ENCODE measurements around the gene CPLANE2. TPM values are rescaled to one million over a fixed set of nuclear protein-coding genes. Genes with fewer than 3 reads are reported as not detected.
"Not testable (repeated sequence)": the region's sequence is repeated elsewhere in the genome, so short reads cannot be mapped to it uniquely, and the experiment has no call there.

CPLANE2 gene
- total RNA-seq, 1 donor from 2014 or later: 5.1 TPM

GRCh38 chr1:16248603-16249516, 11.9 kb upstream of the CPLANE2 start:
- Mint-ChIP-seq H3K27ac (peak overlapping the region; percentile 66), H3K4me3 (no peak overlapping the region), H3K36me3 (ENCODE audit: low read depth) (peaks cover 51% of the 10 kb centered on the region), H3K9me3 (no peaks in the 10 kb centered on the region), H3K4me1 (peaks cover 25% of the 10 kb centered on the region), H3K27me3 (no peaks in the 10 kb centered on the region)
- TF ChIP-seq CTCF (IDR thresholded peaks at IDR 0.05): no peak
- ATAC-seq (ENCODE audit: low read depth): peak; percentile 64
- CTCF ChIA-PET: interaction anchor here (3.0 kb wide), 1 partner anchor 170 kb away, joined by 11 read pairs; no protein-coding TSS in a partner anchor
- DNase-seq: no peak
- POLR2A ChIA-PET: interaction anchor here (0.7 to 1.0 kb wide), 3 partner anchors 11 to 119 kb away, joined by 3 to 5 read pairs (median 3); no protein-coding TSS in a partner anchor
- intact Hi-C loops (cut with micrococcal nuclease): no loop called here

GRCh38 chr1:16248007-16248436, 11.0 kb upstream of the CPLANE2 start:
- peaks cover 42% of the 10 kb centered on the region for H3K36me3 Mint-ChIP-seq (ENCODE audit: low read depth)
- CTCF ChIA-PET: interaction anchor here (1.0 to 3.0 kb wide), 2 partner anchors 166 to 169 kb away, joined by 3 to 11 read pairs; no protein-coding TSS in a partner anchor
- peaks cover 25% of the 10 kb centered on the region for H3K4me1 Mint-ChIP-seq
- DNase-seq (no peak), ATAC-seq (ENCODE audit: low read depth) (no peak)
- H3K4me3 Mint-ChIP-seq: no peak overlapping the region
- no peaks in the 10 kb centered on the region for H3K27me3 Mint-ChIP-seq
- no peaks in the 10 kb centered on the region for H3K9me3 Mint-ChIP-seq
- no peak overlapping the region for H3K27ac Mint-ChIP-seq
- TF ChIP-seq CTCF (IDR thresholded peaks at IDR 0.05): no peak
- intact Hi-C loops (cut with micrococcal nuclease): no loop called here
- POLR2A ChIA-PET: interaction anchor here (0.7 kb wide), 1 partner anchor 120 kb away, joined by 3 read pairs; no protein-coding TSS in a partner anchor

DNA sequence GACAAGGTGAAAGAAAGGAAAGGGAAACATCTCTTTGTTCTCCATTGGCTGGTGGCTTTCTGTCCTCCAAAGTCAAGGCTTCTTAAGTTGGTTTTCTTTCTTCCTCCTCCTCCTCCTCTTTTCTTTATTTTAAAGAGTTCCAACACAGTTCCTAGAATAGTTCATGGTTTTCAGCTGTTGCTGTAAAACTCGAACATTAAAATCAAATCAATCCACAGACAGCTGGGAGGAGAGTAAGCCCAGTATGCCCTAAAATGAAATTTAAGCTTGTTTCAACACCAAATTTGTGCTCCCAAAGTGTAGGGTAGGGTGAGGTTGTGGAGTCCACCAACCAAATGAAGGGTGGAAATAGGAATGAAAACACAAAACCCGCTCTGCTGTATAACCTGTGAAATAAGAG, 10.5 kb upstream of the CPLANE2 start:
- ATAC-seq (ENCODE audit: low read depth) (no peak), DNase-seq (no peak)
- peaks cover 37% of the 10 kb centered on the region for H3K36me3 Mint-ChIP-seq (ENCODE audit: low read depth)
- POLR2A ChIA-PET: interaction anchor here (0.8 kb wide), 1 partner anchor 10 kb away, joined by 3 read pairs; the partner anchor contains the start of gene CPLANE2
- peaks cover 25% of the 10 kb centered on the region for H3K4me1 Mint-ChIP-seq
- no peaks in the 10 kb centered on the region for H3K27me3 Mint-ChIP-seq
- TF ChIP-seq CTCF (IDR thresholded peaks at IDR 0.05): no peak
- H3K4me3 Mint-ChIP-seq: no peak overlapping the region
- no peak overlapping the region for H3K27ac Mint-ChIP-seq
- CTCF ChIA-PET: interaction anchor here (1.0 to 3.0 kb wide), 2 partner anchors 165 to 168 kb away, joined by 3 to 11 read pairs; no protein-coding TSS in a partner anchor
- no peaks in the 10 kb centered on the region for H3K9me3 Mint-ChIP-seq
- intact Hi-C loops (cut with micrococcal nuclease): no loop called here

GRCh38 chr1:16246961-16247360, 10.0 kb upstream of the CPLANE2 start:
- ATAC-seq (ENCODE audit: low read depth) (no peak), DNase-seq (no peak)
- ChIA-PET CTCF (interaction anchor here (3.0 kb wide), 1 partner anchor 168 kb away, joined by 11 read pairs; no protein-coding TSS in a partner anchor), POLR2A (interaction anchor here (0.8 kb wide), 1 partner anchor 9 kb away, joined by 3 read pairs; the partner anchor contains the start of gene CPLANE2)
- no peaks in the 10 kb centered on the region for H3K27me3 Mint-ChIP-seq
- no peak for TF ChIP-seq CTCF (IDR thresholded peaks at IDR 0.05)
- H3K9me3 Mint-ChIP-seq: no peaks in the 10 kb centered on the region
- intact Hi-C loops (cut with micrococcal nuclease): no loop called here
- no peak overlapping the region for H3K4me3 Mint-ChIP-seq
- peaks cover 25% of the 10 kb centered on the region for H3K4me1 Mint-ChIP-seq
- H3K27ac Mint-ChIP-seq: no peak overlapping the region
- H3K36me3 Mint-ChIP-seq (ENCODE audit: low read depth): peaks cover 33% of the 10 kb centered on the region

DNA sequence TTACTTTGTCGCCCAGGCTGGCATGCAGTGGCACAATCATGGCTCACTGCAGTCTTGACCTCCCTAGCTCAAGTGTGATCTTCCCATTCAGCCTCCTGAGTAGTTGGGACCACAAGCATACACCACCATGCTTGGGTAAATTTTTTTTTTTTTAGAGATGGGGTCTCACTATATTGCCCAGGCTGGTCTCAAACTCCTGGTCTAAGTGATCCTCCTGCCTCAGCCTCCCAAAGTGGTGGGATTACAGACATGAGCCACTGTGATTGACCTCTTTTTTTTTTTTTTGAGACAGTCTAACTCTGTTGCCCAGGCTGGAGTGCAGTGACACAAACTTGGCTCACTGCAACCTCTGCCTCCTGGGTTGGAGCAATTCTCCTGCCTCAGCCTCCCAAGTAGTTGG, 9.3 kb upstream of the CPLANE2 start:
- intact Hi-C loops (cut with micrococcal nuclease); H3K27ac Mint-ChIP-seq; H3K4me3 Mint-ChIP-seq; POLR2A ChIA-PET; H3K9me3 Mint-ChIP-seq; DNase-seq; H3K27me3 Mint-ChIP-seq; ATAC-seq (ENCODE audit: low read depth): not testable (repeated sequence)
- H3K4me1 Mint-ChIP-seq: peaks cover 25% of the 10 kb centered on the region
- CTCF ChIA-PET: interaction anchor here (4.3 kb wide), 1 partner anchor 166 kb away, joined by 55 read pairs; no protein-coding TSS in a partner anchor
- H3K36me3 Mint-ChIP-seq (ENCODE audit: low read depth): peaks cover 25% of the 10 kb centered on the region
